ENCODE results near the gene CAVIN1. TPM values are rescaled to one million over a fixed set of nuclear protein-coding genes. Genes with fewer than 3 reads are reported as not detected.
A peak's percentile ranks its signal among the peaks of the same experiment; 100 is the strongest.

Gene CAVIN1
- total RNA-seq (2013), result 0.12 TPM
- polyA plus RNA-seq (under 1 TPM in 1 of 3 donors, not detected in 2; 0.01 TPM), polyA minus RNA-seq (0.14 and 0.24 TPM in 2 replicates), total RNA-seq (0 to 1.0 (median 0.33) reads per million in 11 experiments)

GRCh38 chr17:42422958-42423712 lies at the start of gene CAVIN1:
TSS of gene CAVIN1 (minus strand) at chr17:42423256. CDS start at chr17:42423097, 159 bp downstream.
- WGBS (ENCODE audit: insufficient coverage), result under 1% methylated on average over 54 of the region's 58 CpGs
- Histone ChIP-seq H4K20me1 (ENCODE audit: insufficient read depth, low read length) (no peaks in the 10 kb centered on the region), H3K4me3 (replicated peaks in 1 of 3; ENCODE audit: low read depth in 2 of 3, low read length in 3 of 3) (peak within 1 kb of the TSS in 2 of 3 experiments; percentile 5 to 70), H3K9ac (ENCODE audit: insufficient read depth, low read length, poor library complexity, severe bottlenecking) (no peak within 1 kb of the TSS), H3K79me2 (ENCODE audit: insufficient read depth, low read length) (no peaks in the 10 kb centered on the region), H2AFZ (ENCODE audit: insufficient read depth, low read depth, low read length, poor library complexity, severe bottlenecking) (peak within 1 kb of the TSS; percentile 68), H3K27me3 (ENCODE audit: control insufficient read depth in 2 of 2, insufficient read depth in 2 of 2, low read length in 2 of 2) (peaks cover 39 to 64% of the 10 kb centered on the region in 2 donors), H3K4me2 (replicated peaks; ENCODE audit: extremely low read depth, low read length, poor library complexity, severe bottlenecking) (peak within 1 kb of the TSS; percentile 78), H3K4me1 (ENCODE audit: control insufficient read depth in 1 of 2, insufficient read depth in 2 of 2, low read length in 2 of 2) (peaks cover 20 to 33% of the 10 kb centered on the region in 2 donors), H3K27ac (ENCODE audit: low read depth in 1 of 2, low read length in 2 of 2) (no peak within 1 kb of the TSS), H3K36me3 (replicated peaks in 1 of 2; ENCODE audit: control insufficient read depth in 1 of 2, insufficient read depth in 2 of 2, low read length in 2 of 2) (no peaks in the 10 kb centered on the region), H3K9me3 (replicated peaks in 1 of 2; ENCODE audit: control insufficient read depth in 1 of 2, insufficient read depth in 1 of 2, low read length in 2 of 2) (peaks cover 0 to 13% of the 10 kb centered on the region in 2 donors)
- intact Hi-C loops (cut with micrococcal nuclease), result loop anchor here in 1 of 2 donors (10.0 kb wide), 1 partner anchor 92 kb away; no protein-coding TSS in a partner anchor
- Mint-ChIP-seq H3K4me3 (peak within 1 kb of the TSS; percentile 75 to 96), H3K27ac (peak within 1 kb of the TSS in 1 of 7 donors; percentile 55), H3K27me3 (ENCODE audit: low read depth in 3 of 3) (peaks cover 67 to 83% (median 70%) of the 10 kb centered on the region in 3 donors), H3K4me1 (peaks cover 24% of the 10 kb centered on the region), H3K9me3 (peaks cover 0 to 27% (median 11%) of the 10 kb centered on the region in 7 donors), H3K36me3 (peaks cover 7 to 11% of the 10 kb centered on the region in 2 donors)
- DNase-seq, result no peak
- TF ChIP-seq CTCF (IDR thresholded peaks at IDR 0.05), result no peak

GRCh38 chr17:42467889-42468288 lies 44.8 kb upstream of the CAVIN1 start:
- H3K4me3 ChIP-seq (replicated peaks in 1 of 3; ENCODE audit: low read depth in 2 of 3, low read length in 3 of 3), result no peak overlapping the region
- no peak overlapping the region for H3K9ac ChIP-seq (ENCODE audit: insufficient read depth, low read length, poor library complexity, severe bottlenecking)
- 100% methylated on average over 1 of the region's 5 CpGs for WGBS (ENCODE audit: insufficient coverage)
- peaks cover 0 to 2% (median 0%) of the 10 kb centered on the region in 7 donors for H3K9me3 Mint-ChIP-seq
- no peaks in the 10 kb centered on the region for H3K79me2 ChIP-seq (ENCODE audit: insufficient read depth, low read length)
- no peak overlapping the region for H3K4me2 ChIP-seq (replicated peaks; ENCODE audit: extremely low read depth, low read length, poor library complexity, severe bottlenecking)
- no peaks in the 10 kb centered on the region for H3K27me3 ChIP-seq (ENCODE audit: control insufficient read depth in 2 of 2, insufficient read depth in 2 of 2, low read length in 2 of 2)
- H3K4me1 Mint-ChIP-seq, result peaks cover 4% of the 10 kb centered on the region
- H3K27me3 Mint-ChIP-seq (ENCODE audit: low read depth in 3 of 3), result peaks cover 0 to 2% (median 0%) of the 10 kb centered on the region in 3 donors
- intact Hi-C loops (cut with micrococcal nuclease), result no loop called here
- H3K9me3 ChIP-seq (replicated peaks in 1 of 2; ENCODE audit: control insufficient read depth in 1 of 2, insufficient read depth in 1 of 2, low read length in 2 of 2), result no peaks in the 10 kb centered on the region
- H4K20me1 ChIP-seq (ENCODE audit: insufficient read depth, low read length), result peaks cover 43% of the 10 kb centered on the region
- no peak overlapping the region for H3K27ac Mint-ChIP-seq
- H3K36me3 ChIP-seq (replicated peaks in 1 of 2; ENCODE audit: control insufficient read depth in 1 of 2, insufficient read depth in 2 of 2, low read length in 2 of 2), result peaks cover 77 to 97% of the 10 kb centered on the region in 2 donors
- H2AFZ ChIP-seq (ENCODE audit: insufficient read depth, low read depth, low read length, poor library complexity, severe bottlenecking), result no peak overlapping the region
- no peaks in the 10 kb centered on the region for H3K4me1 ChIP-seq (ENCODE audit: control insufficient read depth in 1 of 2, insufficient read depth in 2 of 2, low read length in 2 of 2)
- no peak overlapping the region for H3K27ac ChIP-seq (ENCODE audit: low read depth in 1 of 2, low read length in 2 of 2)
- no peak for TF ChIP-seq CTCF (IDR thresholded peaks at IDR 0.05)
- no peak overlapping the region for H3K4me3 Mint-ChIP-seq
- peaks cover 81 to 97% of the 10 kb centered on the region in 2 donors for H3K36me3 Mint-ChIP-seq
- DNase-seq, result no peak
